Mononuclear cell (primary cell): ENCODE data around the gene TSR3. TPM values are rescaled to one million over a fixed set of nuclear protein-coding genes. Genes with fewer than 3 reads are reported as not detected.
A peak's percentile ranks its signal among the peaks of the same experiment; 100 is the strongest.

Experiments used
- H3K27me3 ChIP-seq: 2 replicates; pipeline ENCODE4 v1.6.0; 2011; ENCODE audit warnings: low read length, control low read depth; ENCODE audit not compliant: insufficient read depth
- H3K4me1 ChIP-seq: 2 replicates; pipeline ENCODE4 v1.5.1; 2011; ENCODE audit warnings: mild to moderate bottlenecking, low read length, control low read depth; ENCODE audit not compliant: insufficient read depth
- H3K4me3 ChIP-seq: 2 replicates; pipeline ENCODE4 v1.5.1; 2011; ENCODE audit warnings: mild to moderate bottlenecking, low read length, moderate library complexity
- H3K9me3 ChIP-seq: 2 replicates; pipeline ENCODE4 v1.5.1; 2011; ENCODE audit warnings: low read depth, mild to moderate bottlenecking, control low read depth, low read length
- total RNA-seq: library from RNA; depleted of rRNA; stranded (reverse); fragments of >200 nt; gene quantifications from one replicate; pipeline ENCODE4 v1.2.3, GENCODE V29; 2012

TSR3 gene
- total RNA-seq, 1 donor, result 21.3 TPM

GRCh38 chr16:1318268-1318545 lies 33.5 kb downstream of the TSR3 start:
- Histone ChIP-seq H3K27me3 (no peaks in the 10 kb centered on the region), H3K4me3 (no peak overlapping the region), H3K4me1 (peaks cover 10% of the 10 kb centered on the region), H3K9me3 (no peaks in the 10 kb centered on the region)

GRCh38 chr16:1317479-1318267 lies 34.0 kb downstream of the TSR3 start:
- Histone ChIP-seq H3K9me3 (no peaks in the 10 kb centered on the region), H3K4me3 (no peak overlapping the region), H3K27me3 (no peaks in the 10 kb centered on the region), H3K4me1 (peaks cover 15% of the 10 kb centered on the region)

GRCh38 chr16:1316033-1316405 lies 35.7 kb downstream of the TSR3 start:
- no peaks in the 10 kb centered on the region for H3K27me3 ChIP-seq
- H3K4me1 ChIP-seq, result peaks cover 31% of the 10 kb centered on the region
- H3K9me3 ChIP-seq, result no peaks in the 10 kb centered on the region
- H3K4me3 ChIP-seq, result no peak overlapping the region

- Histone ChIP-seq H3K27me3 (no peaks in the 10 kb centered on the region), H3K4me1 (peaks cover 38% of the 10 kb centered on the region), H3K4me3 (no peak overlapping the region), H3K9me3 (no peaks in the 10 kb centered on the region)
Observed at GRCh38 chr16:1315081-1316032, 36.3 kb downstream of the TSR3 start.

- Histone ChIP-seq H3K27me3 (no peaks in the 10 kb centered on the region), H3K9me3 (no peaks in the 10 kb centered on the region), H3K4me1 (peaks cover 40% of the 10 kb centered on the region), H3K4me3 (no peak overlapping the region)
Observed at GRCh38 chr16:1314399-1315068, 37.1 kb downstream of the TSR3 start.

- no peak overlapping the region for H3K4me3 ChIP-seq
- no peaks in the 10 kb centered on the region for H3K9me3 ChIP-seq
- H3K27me3 ChIP-seq, result no peaks in the 10 kb centered on the region
- peaks cover 40% of the 10 kb centered on the region for H3K4me1 ChIP-seq
Observed at GRCh38 chr16:1313721-1314369, 37.8 kb downstream of the TSR3 start.

- peaks cover 46% of the 10 kb centered on the region for H3K4me1 ChIP-seq
- no peaks in the 10 kb centered on the region for H3K9me3 ChIP-seq
- no peak overlapping the region for H3K4me3 ChIP-seq
- H3K27me3 ChIP-seq, result no peaks in the 10 kb centered on the region
Observed at GRCh38 chr16:1312903-1313302, 38.8 kb downstream of the TSR3 start.

- no peak overlapping the region for H3K4me3 ChIP-seq
- peaks cover 47% of the 10 kb centered on the region for H3K4me1 ChIP-seq
- H3K9me3 ChIP-seq, result no peaks in the 10 kb centered on the region
- no peaks in the 10 kb centered on the region for H3K27me3 ChIP-seq
Observed at GRCh38 chr16:1312467-1312816, 39.2 kb downstream of the TSR3 start.

- Histone ChIP-seq H3K4me3 (peak overlapping the region; percentile 70), H3K9me3 (no peaks in the 10 kb centered on the region), H3K27me3 (no peaks in the 10 kb centered on the region), H3K4me1 (peaks cover 47% of the 10 kb centered on the region)
Observed at GRCh38 chr16:1311738-1312466, 39.8 kb downstream of the TSR3 start.

- no peaks in the 10 kb centered on the region for H3K9me3 ChIP-seq
- peak overlapping the region; percentile 70 for H3K4me3 ChIP-seq
- peaks cover 51% of the 10 kb centered on the region for H3K4me1 ChIP-seq
- no peaks in the 10 kb centered on the region for H3K27me3 ChIP-seq
Observed at GRCh38 chr16:1311212-1311737, 40.4 kb downstream of the TSR3 start.

- H3K4me3 ChIP-seq, result peak overlapping the region; percentile 70
- H3K27me3 ChIP-seq, result no peaks in the 10 kb centered on the region
- H3K4me1 ChIP-seq, result peaks cover 55% of the 10 kb centered on the region
- H3K9me3 ChIP-seq, result no peaks in the 10 kb centered on the region
Observed at GRCh38 chr16:1310832-1311200, 40.9 kb downstream of the TSR3 start.

- Histone ChIP-seq H3K4me3 (peak overlapping the region; percentile 70), H3K27me3 (no peaks in the 10 kb centered on the region), H3K9me3 (no peaks in the 10 kb centered on the region), H3K4me1 (peaks cover 61% of the 10 kb centered on the region)
Observed at GRCh38 chr16:1309888-1310831, 41.5 kb downstream of the TSR3 start.
